Cerebellar nuclear complex (tissue), 1 donor: ENCODE results near the gene MED13.
"Not testable (repeated sequence)": the region's sequence is repeated elsewhere in the genome, so short reads cannot be mapped to it uniquely, and the experiment has no call there.

Source experiments
- DNase-seq, 2 experiments: peaks; one replicate each; lab custom pipeline; 2025; lab: John Stamatoyannopoulos, UW

Gene MED13

GRCh38 chr17:62058611-62059010 is 6.5 kb downstream of the MED13 start:
- DNase-seq = no peak

- no peak for DNase-seq
Observed at GRCh38 chr17:62057696-62058095, 7.4 kb downstream of the MED13 start.

GRCh38 chr17:62052765-62053338 is 12.2 kb downstream of the MED13 start:
- no peak for DNase-seq

GRCh38 chr17:62051053-62051452 is 14.0 kb downstream of the MED13 start:
- no peak for DNase-seq

GRCh38 chr17:62049299-62049698 is 15.8 kb downstream of the MED13 start:
- no peak for DNase-seq

GRCh38 chr17:62048262-62048661 is 16.8 kb downstream of the MED13 start:
- no peak for DNase-seq

GRCh38 chr17:62045517-62045916 is 19.6 kb downstream of the MED13 start:
- DNase-seq = no peak

GRCh38 chr17:62045109-62045508 is 20.0 kb downstream of the MED13 start:
- DNase-seq = no peak

GRCh38 chr17:62043602-62044001 is 21.5 kb downstream of the MED13 start:
- DNase-seq = no peak

- DNase-seq = no peak
Observed at GRCh38 chr17:62043140-62043539, 21.9 kb downstream of the MED13 start.

GRCh38 chr17:62038248-62038647 is 26.8 kb downstream of the MED13 start:
- DNase-seq = no peak

GRCh38 chr17:62033317-62033716 is 31.8 kb downstream of the MED13 start:
- no peak for DNase-seq

GRCh38 chr17:62032480-62032879 is 32.6 kb downstream of the MED13 start:
- DNase-seq = no peak

- no peak for DNase-seq
Observed at GRCh38 chr17:62030264-62030663, 34.8 kb downstream of the MED13 start.

- no peak for DNase-seq
Observed at GRCh38 chr17:62024866-62025265, 40.2 kb downstream of the MED13 start.

GRCh38 chr17:62017912-62018311 is 47.2 kb downstream of the MED13 start:
- no peak for DNase-seq

- DNase-seq = no peak
Observed at GRCh38 chr17:62017496-62017895, 47.6 kb downstream of the MED13 start.

GRCh38 chr17:62014526-62014925 is 50.6 kb downstream of the MED13 start:
- no peak for DNase-seq

- DNase-seq = no peak
Observed at GRCh38 chr17:62009220-62009619, 55.9 kb downstream of the MED13 start.

- no peak for DNase-seq
Observed at GRCh38 chr17:62008294-62008693, 56.8 kb downstream of the MED13 start.

GRCh38 chr17:62004388-62004787 is 60.7 kb downstream of the MED13 start:
- DNase-seq = no peak

- DNase-seq = not testable (repeated sequence)
Observed at GRCh38 chr17:62003141-62003540, 61.9 kb downstream of the MED13 start.

- DNase-seq = no peak
Observed at GRCh38 chr17:62001105-62001504, 64.0 kb downstream of the MED13 start.

- no peak for DNase-seq
Observed at GRCh38 chr17:62000186-62000585, 64.9 kb downstream of the MED13 start.

- DNase-seq = not testable (repeated sequence)
Observed at GRCh38 chr17:61998534-61998933, 66.5 kb downstream of the MED13 start.
